ENCODE measurements around the gene ADAP1. TPM values are rescaled to one million over a fixed set of nuclear protein-coding genes. Genes with fewer than 3 reads are reported as not detected.

The ADAP1 gene
- total RNA-seq, 1 donor = 0.72 TPM

GRCh38 chr7:972110-972509 is 17.6 kb upstream of the ADAP1 start:
- DNase-seq (ENCODE audit: low read depth) = no peak
- TF ChIP-seq CTCF (IDR thresholded peaks at IDR 0.05; ENCODE audit: insufficient read depth, low read length) = no peak

GRCh38 chr7:970744-971143 is 16.3 kb upstream of the ADAP1 start:
- H3K4me3 ChIP-seq (ENCODE audit: low read depth, low read length) = no peak overlapping the region
- no peak for TF ChIP-seq CTCF (IDR thresholded peaks at IDR 0.05; ENCODE audit: insufficient read depth, low read length)
- no peak for DNase-seq (ENCODE audit: low read depth)

More at GRCh38 chr7:972110-972509, 17.6 kb upstream of the ADAP1 start:
- H3K4me3 ChIP-seq (ENCODE audit: low read depth, low read length) = no peak overlapping the region

- no peak for TF ChIP-seq CTCF (IDR thresholded peaks at IDR 0.05; ENCODE audit: insufficient read depth, low read length)
- DNase-seq (ENCODE audit: low read depth) = no peak
- H3K4me3 ChIP-seq (ENCODE audit: low read depth, low read length) = no peak overlapping the region
Observed at GRCh38 chr7:969403-969802, 14.9 kb upstream of the ADAP1 start.

- no peak for DNase-seq (ENCODE audit: low read depth)
- H3K4me3 ChIP-seq (ENCODE audit: low read depth, low read length) = no peak overlapping the region
- no peak for TF ChIP-seq CTCF (IDR thresholded peaks at IDR 0.05; ENCODE audit: insufficient read depth, low read length)
Observed at GRCh38 chr7:968205-969105, 14.0 kb upstream of the ADAP1 start.

GRCh38 chr7:967361-968082 is 13.0 kb upstream of the ADAP1 start:
- DNase-seq (ENCODE audit: low read depth) = no peak
- H3K4me3 ChIP-seq (ENCODE audit: low read depth, low read length) = no peak overlapping the region
- TF ChIP-seq CTCF (IDR thresholded peaks at IDR 0.05; ENCODE audit: insufficient read depth, low read length) = no peak

GRCh38 chr7:966291-967069 is 12.0 kb upstream of the ADAP1 start:
- DNase-seq (ENCODE audit: low read depth) = no peak
- TF ChIP-seq CTCF (IDR thresholded peaks at IDR 0.05; ENCODE audit: insufficient read depth, low read length) = no peak
- no peak overlapping the region for H3K4me3 ChIP-seq (ENCODE audit: low read depth, low read length)
